Mesenchymal stem cell (in vitro differentiated cells and primary cell): ENCODE data around the gene SMIM44.
"Not testable (repeated sequence)": the region's sequence is repeated elsewhere in the genome, so short reads cannot be mapped to it uniquely, and the experiment has no call there.

ENCODE experiments used
- DNase-seq: peaks from one replicate; pipeline ENCODE4 v3.0.0-alpha.2; 2013
- H2AFZ ChIP-seq: one replicate; pipeline ENCODE4 v1.6.1; 2013; ENCODE audit warnings: low read depth, mild to moderate bottlenecking, control low read depth, inconsistent platforms, low read length, moderate library complexity
- H2AK5ac ChIP-seq: 2 replicates; pipeline ENCODE4 v1.6.1; 2013; ENCODE audit warnings: low read length, moderate library complexity, mild to moderate bottlenecking, inconsistent platforms; ENCODE audit not compliant: severe bottlenecking
- H2BK120ac ChIP-seq: one replicate; pipeline ENCODE4 v1.6.1; 2013; ENCODE audit warnings: low read depth, mild to moderate bottlenecking, inconsistent platforms, low read length, moderate library complexity
- H2BK12ac ChIP-seq, 2 experiments: one replicate each; pipeline ENCODE4 v1.6.1; 2013; ENCODE audit warnings: inconsistent platforms in 2 of 2, low read length in 2 of 2, mild to moderate bottlenecking in 2 of 2, moderate library complexity in 2 of 2, control low read depth in 1 of 2
- H2BK15ac ChIP-seq: one replicate; pipeline ENCODE4 v1.6.1; 2013; ENCODE audit warnings: mild to moderate bottlenecking, low read depth, inconsistent platforms; ENCODE audit not compliant: poor library complexity, severe bottlenecking
- H2BK5ac ChIP-seq: 2 replicates; pipeline ENCODE4 v1.6.1; 2013; ENCODE audit warnings: low read depth, mild to moderate bottlenecking, low read length, control low read depth, inconsistent platforms; ENCODE audit not compliant: poor library complexity, severe bottlenecking
- H3K14ac ChIP-seq, 2 experiments: one replicate each; pipeline ENCODE4 v1.6.1; 2013; ENCODE audit warnings: inconsistent platforms in 2 of 2, low read length in 2 of 2, control low read depth in 1 of 2, mild to moderate bottlenecking in 1 of 2, moderate library complexity in 1 of 2
- H3K18ac ChIP-seq, 2 experiments: one replicate each; pipeline ENCODE4 v1.6.1; 2013; ENCODE audit warnings: inconsistent platforms in 2 of 2, low read length in 2 of 2, control low read depth in 1 of 2, low read depth in 1 of 2, mild to moderate bottlenecking in 1 of 2
- H3K23ac ChIP-seq, 2 experiments: one replicate each; pipeline ENCODE4 v1.6.1; 2013; ENCODE audit warnings: inconsistent platforms in 2 of 2, low read length in 2 of 2, mild to moderate bottlenecking in 2 of 2, moderate library complexity in 2 of 2, control low read depth in 1 of 2
- H3K27ac ChIP-seq: 2 replicates; pipeline ENCODE4 v1.5.1; 2013; ENCODE audit warnings: mild to moderate bottlenecking, moderate library complexity, low read length, control low read depth, inconsistent platforms; ENCODE audit not compliant: poor library complexity, severe bottlenecking
- H3K27me3 ChIP-seq, 2 experiments: 2 replicates each; pipeline versions ENCODE4 v1.6.1 to v1.7.0; 2013; ENCODE audit warnings: low read length in 2 of 2, mild to moderate bottlenecking in 2 of 2, moderate library complexity in 2 of 2, control low read depth in 1 of 2, inconsistent platforms in 1 of 2; ENCODE audit not compliant: control insufficient read depth in 1 of 2, insufficient read depth in 1 of 2
- H3K36me3 ChIP-seq, 2 experiments: 2 replicates each; pipeline versions ENCODE4 v1.6.1 to v1.7.0; 2013; ENCODE audit warnings: low read length in 2 of 2, control low read depth in 1 of 2, inconsistent platforms in 1 of 2, low read depth in 1 of 2, mild to moderate bottlenecking in 1 of 2; ENCODE audit not compliant: insufficient read depth in 2 of 2, control insufficient read depth in 1 of 2
- H3K4ac ChIP-seq, 2 experiments: one replicate each; pipeline ENCODE4 v1.6.1; 2013; ENCODE audit warnings: inconsistent platforms in 2 of 2, low read length in 2 of 2, mild to moderate bottlenecking in 2 of 2, moderate library complexity in 2 of 2, control low read depth in 1 of 2, low read depth in 1 of 2
- H3K4me1 ChIP-seq: 2 replicates; pipeline ENCODE4 v1.6.1; 2013; ENCODE audit warnings: low read depth, low read length, control low read depth; ENCODE audit not compliant: control insufficient read depth, insufficient read depth
- H3K4me2 ChIP-seq: 2 replicates; pipeline ENCODE4 v1.6.1; 2013; ENCODE audit warnings: low read length, mild to moderate bottlenecking, inconsistent platforms; ENCODE audit not compliant: poor library complexity, severe bottlenecking
- H3K4me3 ChIP-seq, 2 experiments: 2 replicates each; pipeline versions ENCODE4 v1.5.1 to v1.7.0; 2013; ENCODE audit warnings: low read length in 2 of 2, mild to moderate bottlenecking in 2 of 2, control low read depth in 1 of 2, low read depth in 1 of 2; ENCODE audit not compliant: insufficient read depth in 1 of 2
- H3K79me1 ChIP-seq: replicated peaks from 2 replicates; pipeline ENCODE4 v1.6.1; 2013; ENCODE audit warnings: mild to moderate bottlenecking, control low read depth, low read length, inconsistent platforms; ENCODE audit not compliant: poor library complexity, severe bottlenecking
- H3K9ac ChIP-seq: 2 replicates; pipeline ENCODE4 v1.7.0; 2013; ENCODE audit warnings: mild to moderate bottlenecking, low read length, moderate library complexity
- H3K9me3 ChIP-seq: 2 replicates; pipeline ENCODE4 v1.7.0; 2013; ENCODE audit warnings: mild to moderate bottlenecking, low read length; ENCODE audit not compliant: control insufficient read depth
- H4K8ac ChIP-seq: one replicate; pipeline ENCODE4 v1.6.1; 2013; ENCODE audit warnings: inconsistent platforms, mild to moderate bottlenecking, low read length, moderate library complexity
- H4K91ac ChIP-seq: one replicate; pipeline ENCODE4 v1.6.1; 2013; ENCODE audit warnings: mild to moderate bottlenecking, low read length, inconsistent platforms
- WGBS: methylation state at CpG from one replicate; pipeline ENCODE4 v1.1.7; 2013; ENCODE audit warnings: mixed read lengths; 5-methylcytosine and 5-hydroxymethylcytosine counted together

The SMIM44 gene

GRCh38 chr19:3509566-3509989 is 26.3 kb upstream of the SMIM44 start:
- WGBS = 63% methylated on average over 15 of the region's 15 CpGs
- H2BK5ac ChIP-seq = no peak overlapping the region
- no peak overlapping the region for H2BK120ac ChIP-seq
- H3K27ac ChIP-seq = no peak overlapping the region
- no peak overlapping the region for H3K9ac ChIP-seq
- H3K18ac ChIP-seq = no peak overlapping the region
- H3K23ac ChIP-seq = no peak overlapping the region
- H3K4ac ChIP-seq = no peak overlapping the region
- no peak overlapping the region for H2AK5ac ChIP-seq
- no peak overlapping the region for H4K8ac ChIP-seq
- no peak overlapping the region for H2BK15ac ChIP-seq
- H3K36me3 ChIP-seq = peaks cover 19 to 57% of the 10 kb centered on the region in 2 experiments
- H2AFZ ChIP-seq = no peak overlapping the region
- H3K9me3 ChIP-seq = no peaks in the 10 kb centered on the region
- peaks cover 5% of the 10 kb centered on the region for H3K79me1 ChIP-seq
- H3K4me1 ChIP-seq = peaks cover 58% of the 10 kb centered on the region
- no peaks in the 10 kb centered on the region for H3K27me3 ChIP-seq
- no peak overlapping the region for H3K4me2 ChIP-seq
- H3K14ac ChIP-seq = no peak overlapping the region
- DNase-seq = peak; percentile 80
- H4K91ac ChIP-seq = no peak overlapping the region
- H3K4me3 ChIP-seq = no peak overlapping the region
- H2BK12ac ChIP-seq = no peak overlapping the region

- no peak overlapping the region for H4K8ac ChIP-seq
- no peak overlapping the region for H3K4ac ChIP-seq
- H2AFZ ChIP-seq = no peak overlapping the region
- H3K79me1 ChIP-seq = peaks cover 3% of the 10 kb centered on the region
- no peak overlapping the region for H2BK120ac ChIP-seq
- H3K18ac ChIP-seq = no peak overlapping the region
- DNase-seq = no peak
- WGBS = 92% methylated on average over 23 of the region's 23 CpGs
- no peak overlapping the region for H3K4me2 ChIP-seq
- H3K27me3 ChIP-seq = no peaks in the 10 kb centered on the region
- peaks cover 19 to 50% of the 10 kb centered on the region in 2 experiments for H3K36me3 ChIP-seq
- no peak overlapping the region for H2AK5ac ChIP-seq
- H2BK5ac ChIP-seq = no peak overlapping the region
- no peak overlapping the region for H3K4me3 ChIP-seq
- no peak overlapping the region for H2BK12ac ChIP-seq
- H3K14ac ChIP-seq = no peak overlapping the region
- no peak overlapping the region for H2BK15ac ChIP-seq
- peak overlapping the region; percentile 65 for H4K91ac ChIP-seq
- H3K9me3 ChIP-seq = no peaks in the 10 kb centered on the region
- H3K9ac ChIP-seq = no peak overlapping the region
- no peak overlapping the region for H3K27ac ChIP-seq
- H3K4me1 ChIP-seq = peaks cover 52% of the 10 kb centered on the region
- H3K23ac ChIP-seq = no peak overlapping the region
These were observed 25.7 kb upstream of the SMIM44 start for GRCh38 chr19:3508771-3509535.

GRCh38 chr19:3508121-3508661 is 24.9 kb upstream of the SMIM44 start:
- H3K9ac ChIP-seq, H3K14ac ChIP-seq, H3K4me3 ChIP-seq, H3K4ac ChIP-seq, H3K23ac ChIP-seq, DNase-seq, H3K4me2 ChIP-seq, H2BK12ac ChIP-seq, H2AK5ac ChIP-seq, H3K27ac ChIP-seq, H4K8ac ChIP-seq, H2AFZ ChIP-seq, H2BK5ac ChIP-seq, H3K9me3 ChIP-seq, H3K18ac ChIP-seq, H2BK120ac ChIP-seq, H3K79me1 ChIP-seq, H3K27me3 ChIP-seq, H4K91ac ChIP-seq, H2BK15ac ChIP-seq: not testable (repeated sequence)
- Histone ChIP-seq H3K4me1 (peaks cover 46% of the 10 kb centered on the region), H3K36me3 (peaks cover 19 to 45% of the 10 kb centered on the region in 2 experiments)
- 92% methylated on average over 18 of the region's 18 CpGs for WGBS

- peak overlapping the region; percentile 29 for H2AK5ac ChIP-seq
- H3K4me1 ChIP-seq = peaks cover 44% of the 10 kb centered on the region
- no peak overlapping the region for H2AFZ ChIP-seq
- H2BK12ac ChIP-seq = no peak overlapping the region
- peak; percentile 40 for DNase-seq
- H3K4me2 ChIP-seq = peak overlapping the region; percentile 87
- no peaks in the 10 kb centered on the region for H3K27me3 ChIP-seq
- H3K4me3 ChIP-seq = peak overlapping the region; percentile 92 to 96
- peaks cover 19 to 38% of the 10 kb centered on the region in 2 experiments for H3K36me3 ChIP-seq
- H3K79me1 ChIP-seq = peaks cover 3% of the 10 kb centered on the region
- no peak overlapping the region for H3K18ac ChIP-seq
- H2BK120ac ChIP-seq = no peak overlapping the region
- H4K91ac ChIP-seq = no peak overlapping the region
- peak overlapping the region; percentile 37 to 61 for H3K23ac ChIP-seq
- H3K9ac ChIP-seq = peak overlapping the region; percentile 91
- WGBS = 26% methylated on average over 22 of the region's 31 CpGs
- H3K4ac ChIP-seq = peak overlapping the region in 1 of 2 experiments; percentile 79
- H3K27ac ChIP-seq = peak overlapping the region; percentile 24
- H3K9me3 ChIP-seq = no peaks in the 10 kb centered on the region
- H4K8ac ChIP-seq = peak overlapping the region; percentile 48
- H2BK15ac ChIP-seq = no peak overlapping the region
- H3K14ac ChIP-seq = peak overlapping the region in 1 of 2 experiments; percentile 90
- no peak overlapping the region for H2BK5ac ChIP-seq
These were observed 24.3 kb upstream of the SMIM44 start for GRCh38 chr19:3507371-3508120.
